Activated T-helper 2 cell treated with anti-CD3 and anti-CD28 coated beads, Interferon-gamma antibody, Interleukin-2, Interleukin-4, amounts not matched to agents 10 μg/mL and 5 μg/mL and 100 μg/mL, durations not matched to agents 14 hours and 24 hours and 36 hours (primary cell): ENCODE measurements around the gene NOMO2. TPM values are rescaled to one million over a fixed set of nuclear protein-coding genes. Genes with fewer than 3 reads are reported as not detected.
"Not testable (repeated sequence)": the region's sequence is repeated elsewhere in the genome, so short reads cannot be mapped to it uniquely, and the experiment has no call there.

ENCODE experiments used
- DNase-seq: peaks from one replicate; pipeline ENCODE4 v3.0.0; 2021; ENCODE audit warnings: low spot score
- H3K27ac Mint-ChIP-seq: one replicate; pipeline ENCODE4 v1.8.0; 2021; ENCODE audit warnings: mixed read lengths
- H3K27me3 Mint-ChIP-seq: one replicate; pipeline ENCODE4 v1.8.0; 2021; ENCODE audit warnings: low read depth, mixed read lengths
- H3K36me3 Mint-ChIP-seq: one replicate; pipeline ENCODE4 v1.8.0; 2021; ENCODE audit warnings: low read depth, mixed read lengths
- H3K4me1 Mint-ChIP-seq: one replicate; pipeline ENCODE4 v1.8.0; 2021; ENCODE audit warnings: low read depth, mixed read lengths
- H3K4me3 Mint-ChIP-seq: one replicate; pipeline ENCODE4 v1.8.0; 2021; ENCODE audit warnings: low read depth, mild to moderate bottlenecking, moderate library complexity, mixed read lengths
- H3K9me3 Mint-ChIP-seq: one replicate; pipeline ENCODE4 v1.8.0; 2021; ENCODE audit warnings: mixed read lengths
- intact Hi-C: fragments of 100-400 bp; cut with micrococcal nuclease; formaldehyde crosslinking; loops from one replicate; pipeline ENCODE4 v1.15.1; 2023
- total RNA-seq: library from RNA; stranded (reverse); gene quantifications from 2 replicates; pipeline ENCODE4 v1.2.3, GENCODE V29; 2022

NOMO2 gene
- total RNA-seq, 1 donor from 2014 or later: 120 TPM

GRCh38 chr16:18589806-18590205 is 27.9 kb upstream of the NOMO2 start:
- DNase-seq, H3K27me3 Mint-ChIP-seq, H3K4me3 Mint-ChIP-seq, H3K4me1 Mint-ChIP-seq, H3K9me3 Mint-ChIP-seq, H3K36me3 Mint-ChIP-seq, H3K27ac Mint-ChIP-seq, intact Hi-C loops: not testable (repeated sequence)

- H3K27me3 Mint-ChIP-seq, H3K4me1 Mint-ChIP-seq, H3K36me3 Mint-ChIP-seq, intact Hi-C loops, H3K9me3 Mint-ChIP-seq, DNase-seq, H3K27ac Mint-ChIP-seq, H3K4me3 Mint-ChIP-seq: not testable (repeated sequence)
Measured at GRCh38 chr16:18586560-18587540, 25.0 kb upstream of the NOMO2 start.

- intact Hi-C loops, H3K27ac Mint-ChIP-seq, H3K36me3 Mint-ChIP-seq, H3K27me3 Mint-ChIP-seq, H3K9me3 Mint-ChIP-seq, H3K4me1 Mint-ChIP-seq, H3K4me3 Mint-ChIP-seq, DNase-seq: not testable (repeated sequence)
Measured at GRCh38 chr16:18585789-18586188, 23.9 kb upstream of the NOMO2 start.

- H3K27me3 Mint-ChIP-seq: no peaks in the 10 kb centered on the region
Measured at GRCh38 chr16:18582902-18583301, 21.0 kb upstream of the NOMO2 start.

GRCh38 chr16:18580396-18580795 is 18.5 kb upstream of the NOMO2 start:
- H3K27ac Mint-ChIP-seq, H3K36me3 Mint-ChIP-seq, intact Hi-C loops: not testable (repeated sequence)

More at GRCh38 chr16:18582902-18583301, 21.0 kb upstream of the NOMO2 start:
- Mint-ChIP-seq H3K27ac (no peak overlapping the region), H3K9me3 (peaks cover 3% of the 10 kb centered on the region), H3K4me3 (no peak overlapping the region), H3K4me1 (no peaks in the 10 kb centered on the region), H3K36me3 (no peaks in the 10 kb centered on the region)
- intact Hi-C loops: no loop called here
- DNase-seq: no peak

GRCh38 chr16:18579261-18579660 is 17.4 kb upstream of the NOMO2 start:
- not testable (repeated sequence) for H3K27ac Mint-ChIP-seq, H3K9me3 Mint-ChIP-seq, H3K4me3 Mint-ChIP-seq

More at GRCh38 chr16:18580396-18580795, 18.5 kb upstream of the NOMO2 start:
- H3K4me3 Mint-ChIP-seq, DNase-seq, H3K9me3 Mint-ChIP-seq, H3K27me3 Mint-ChIP-seq, H3K4me1 Mint-ChIP-seq: not testable (repeated sequence)

GRCh38 chr16:18577942-18578341 is 16.0 kb upstream of the NOMO2 start:
- H3K27me3 Mint-ChIP-seq, H3K4me1 Mint-ChIP-seq: not testable (repeated sequence)

More at GRCh38 chr16:18579261-18579660, 17.4 kb upstream of the NOMO2 start:
- DNase-seq, intact Hi-C loops, H3K27me3 Mint-ChIP-seq, H3K36me3 Mint-ChIP-seq, H3K4me1 Mint-ChIP-seq: not testable (repeated sequence)

GRCh38 chr16:18575945-18576344 is 14.0 kb upstream of the NOMO2 start:
- H3K27me3 Mint-ChIP-seq, H3K27ac Mint-ChIP-seq, H3K36me3 Mint-ChIP-seq, H3K4me3 Mint-ChIP-seq, H3K9me3 Mint-ChIP-seq, intact Hi-C loops, DNase-seq, H3K4me1 Mint-ChIP-seq: not testable (repeated sequence)

More at GRCh38 chr16:18577942-18578341, 16.0 kb upstream of the NOMO2 start:
- H3K9me3 Mint-ChIP-seq, H3K4me3 Mint-ChIP-seq, H3K27ac Mint-ChIP-seq, DNase-seq, intact Hi-C loops, H3K36me3 Mint-ChIP-seq: not testable (repeated sequence)

GRCh38 chr16:18575298-18575917 is 13.5 kb upstream of the NOMO2 start:
- H3K27me3 Mint-ChIP-seq, H3K9me3 Mint-ChIP-seq, H3K27ac Mint-ChIP-seq, H3K4me1 Mint-ChIP-seq, H3K36me3 Mint-ChIP-seq, DNase-seq, intact Hi-C loops, H3K4me3 Mint-ChIP-seq: not testable (repeated sequence)

- H3K27me3 Mint-ChIP-seq, H3K9me3 Mint-ChIP-seq, H3K4me3 Mint-ChIP-seq, DNase-seq, H3K27ac Mint-ChIP-seq, intact Hi-C loops, H3K4me1 Mint-ChIP-seq, H3K36me3 Mint-ChIP-seq: not testable (repeated sequence)
Measured at GRCh38 chr16:18573887-18574286, 12.0 kb upstream of the NOMO2 start.

GRCh38 chr16:18572973-18573372 is 11.1 kb upstream of the NOMO2 start:
- H3K4me3 Mint-ChIP-seq, DNase-seq, H3K27me3 Mint-ChIP-seq, H3K9me3 Mint-ChIP-seq, H3K27ac Mint-ChIP-seq, H3K4me1 Mint-ChIP-seq, intact Hi-C loops, H3K36me3 Mint-ChIP-seq: not testable (repeated sequence)

GRCh38 chr16:18571307-18571850 is 9.5 kb upstream of the NOMO2 start:
- H3K4me3 Mint-ChIP-seq, H3K36me3 Mint-ChIP-seq, intact Hi-C loops, DNase-seq, H3K9me3 Mint-ChIP-seq, H3K27ac Mint-ChIP-seq, H3K4me1 Mint-ChIP-seq, H3K27me3 Mint-ChIP-seq: not testable (repeated sequence)
